DLD1 (cell line): Measurements from ENCODE around the gene COX5A.
"Not testable (repeated sequence)": the region's sequence is repeated elsewhere in the genome, so short reads cannot be mapped to it uniquely, and the experiment has no call there.

Experiments
- in situ Hi-C: cut with HindIII; loops from 2 replicates; pipeline ENCODE4 v1.10.0; 2017; ENCODE audit warnings: low sequenced_read_pairs

Gene COX5A

GRCh38 chr15:74902295-74903075 lies 35.4 kb downstream of the COX5A start:
- in situ Hi-C loops: loop anchor here (10.0 kb wide), 1 partner anchor 88 kb away; the partner anchor contains the start of gene LMAN1L

DNA sequence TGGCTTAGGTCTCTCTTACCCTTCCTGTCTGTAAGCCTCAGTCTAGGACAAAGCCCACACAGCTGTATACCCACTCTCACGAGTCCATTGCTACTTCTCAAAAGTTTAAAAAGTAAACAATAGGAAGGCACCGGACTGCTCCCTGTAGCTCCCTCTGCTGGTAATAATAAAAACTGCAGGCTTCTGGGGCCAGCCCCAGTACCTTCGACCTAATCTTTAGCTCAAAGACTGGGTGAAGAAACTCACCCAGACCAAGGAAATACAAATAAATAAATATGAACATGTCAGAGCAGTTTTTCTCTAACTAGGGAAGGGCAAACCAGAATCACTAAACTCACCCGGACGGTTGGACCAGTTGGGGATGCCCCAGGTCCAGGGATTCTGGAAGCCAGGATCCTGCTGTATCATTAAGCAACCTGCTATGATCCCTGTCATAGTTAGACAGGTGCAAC lies 36.2 kb downstream of the COX5A start:
- in situ Hi-C loops: loop anchor here (10.0 kb wide), 1 partner anchor 87 kb away; the partner anchor contains the start of gene LMAN1L

DNA sequence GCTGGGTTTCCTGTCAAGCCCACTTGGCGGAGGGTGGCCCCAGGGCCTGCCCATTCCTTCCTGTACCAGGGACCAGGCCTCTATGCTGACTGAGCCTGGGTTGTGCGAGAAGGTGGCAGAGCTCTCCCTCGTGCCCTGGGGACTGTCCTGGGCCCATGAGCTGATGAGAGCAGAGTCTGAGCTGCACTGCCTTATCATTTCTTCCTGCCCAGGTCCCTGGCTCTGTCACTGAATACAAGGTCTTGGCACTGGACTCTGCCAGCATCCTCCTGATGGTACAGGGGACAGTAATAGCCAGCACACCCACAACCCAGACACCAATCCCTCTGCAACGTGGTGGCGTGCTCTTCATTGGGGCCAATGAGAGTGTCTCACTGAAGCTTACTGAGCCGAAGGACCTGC lies 40.6 kb downstream of the COX5A start:
- in situ Hi-C loops: no loop called here

- in situ Hi-C loops: no loop called here
These were observed 41.6 kb downstream of the COX5A start for GRCh38 chr15:74896316-74896715.

- in situ Hi-C loops: no loop called here
These were observed 42.0 kb downstream of the COX5A start for GRCh38 chr15:74895830-74896229.

GRCh38 chr15:74894383-74894782 lies 43.5 kb downstream of the COX5A start:
- in situ Hi-C loops: not testable (repeated sequence)

DNA sequence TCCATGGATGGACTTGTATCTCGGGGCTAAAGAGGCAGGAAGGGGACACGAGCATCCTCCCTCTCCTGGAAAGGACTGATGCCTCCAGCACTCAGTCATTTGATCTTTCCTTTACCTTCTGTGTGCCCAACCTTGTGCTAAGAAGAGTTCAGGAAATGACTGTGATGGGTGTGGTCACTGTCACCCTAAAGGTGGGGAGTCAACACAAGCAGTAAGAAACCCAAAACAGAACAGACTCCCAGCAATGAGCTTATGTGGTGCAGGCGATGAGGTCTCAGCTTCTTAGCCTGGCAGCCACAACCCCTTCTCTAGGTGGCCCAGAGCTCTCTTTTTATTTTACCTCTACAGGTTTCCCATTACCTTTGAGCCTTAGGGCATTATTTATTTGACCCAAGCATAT lies 44.2 kb downstream of the COX5A start:
- in situ Hi-C loops: no loop called here

DNA sequence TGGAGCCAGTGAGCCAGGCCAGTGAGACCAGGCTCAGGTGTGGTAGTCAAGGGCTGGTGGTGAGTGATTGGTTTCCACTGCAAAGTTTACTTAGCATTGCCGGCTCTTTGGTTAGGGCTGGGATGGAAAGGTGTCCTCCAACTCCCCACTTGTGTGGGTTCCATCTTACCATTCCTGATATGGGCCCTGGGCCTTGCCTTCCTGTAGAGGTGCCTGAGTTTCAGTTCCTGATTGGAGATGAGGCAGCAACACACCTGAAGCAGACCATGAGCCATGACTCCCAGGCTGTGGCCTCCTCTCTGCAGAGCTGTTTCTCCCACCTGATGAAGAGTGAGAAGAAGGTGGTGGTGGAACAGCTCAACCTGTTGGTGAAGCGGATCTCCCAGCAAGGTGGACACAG lies 44.9 kb downstream of the COX5A start:
- in situ Hi-C loops: no loop called here

GRCh38 chr15:74892313-74892712 lies 45.6 kb downstream of the COX5A start:
- in situ Hi-C loops: no loop called here

DNA sequence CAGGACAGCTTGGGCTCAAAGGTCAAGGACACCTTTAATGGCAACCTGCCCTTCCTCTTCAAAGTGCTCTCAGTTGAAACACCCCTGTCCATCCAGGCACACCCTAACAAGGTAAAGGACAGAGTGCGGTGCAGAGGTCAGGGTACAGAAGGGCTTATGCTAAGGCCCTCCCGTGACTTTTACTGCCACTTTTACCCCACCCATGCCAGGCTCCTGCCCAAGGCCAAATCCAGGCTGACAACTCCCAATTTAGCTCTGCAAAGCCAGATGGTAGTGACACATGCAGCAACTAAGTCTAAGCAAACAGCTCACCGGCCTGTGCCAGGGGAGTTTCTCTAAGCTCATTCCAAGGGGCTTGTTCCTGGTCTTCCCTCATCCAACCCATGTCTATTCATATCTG lies 46.4 kb downstream of the COX5A start:
- in situ Hi-C loops: no loop called here

DNA sequence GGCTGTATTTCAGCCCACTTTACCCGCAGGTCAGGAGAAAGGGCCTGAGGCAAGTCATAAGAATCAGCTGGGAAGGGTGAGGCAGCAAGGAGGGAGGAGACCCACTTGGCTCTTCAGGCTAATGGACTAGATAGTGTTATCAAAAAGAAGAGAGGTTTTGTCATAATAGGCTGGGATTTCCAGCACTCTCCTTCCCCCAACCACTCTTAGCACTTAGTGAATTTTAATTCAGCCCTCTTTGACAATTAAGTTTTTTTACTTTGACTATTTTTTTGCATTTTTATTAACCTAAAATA lies 47.3 kb downstream of the COX5A start:
- in situ Hi-C loops: no loop called here

DNA sequence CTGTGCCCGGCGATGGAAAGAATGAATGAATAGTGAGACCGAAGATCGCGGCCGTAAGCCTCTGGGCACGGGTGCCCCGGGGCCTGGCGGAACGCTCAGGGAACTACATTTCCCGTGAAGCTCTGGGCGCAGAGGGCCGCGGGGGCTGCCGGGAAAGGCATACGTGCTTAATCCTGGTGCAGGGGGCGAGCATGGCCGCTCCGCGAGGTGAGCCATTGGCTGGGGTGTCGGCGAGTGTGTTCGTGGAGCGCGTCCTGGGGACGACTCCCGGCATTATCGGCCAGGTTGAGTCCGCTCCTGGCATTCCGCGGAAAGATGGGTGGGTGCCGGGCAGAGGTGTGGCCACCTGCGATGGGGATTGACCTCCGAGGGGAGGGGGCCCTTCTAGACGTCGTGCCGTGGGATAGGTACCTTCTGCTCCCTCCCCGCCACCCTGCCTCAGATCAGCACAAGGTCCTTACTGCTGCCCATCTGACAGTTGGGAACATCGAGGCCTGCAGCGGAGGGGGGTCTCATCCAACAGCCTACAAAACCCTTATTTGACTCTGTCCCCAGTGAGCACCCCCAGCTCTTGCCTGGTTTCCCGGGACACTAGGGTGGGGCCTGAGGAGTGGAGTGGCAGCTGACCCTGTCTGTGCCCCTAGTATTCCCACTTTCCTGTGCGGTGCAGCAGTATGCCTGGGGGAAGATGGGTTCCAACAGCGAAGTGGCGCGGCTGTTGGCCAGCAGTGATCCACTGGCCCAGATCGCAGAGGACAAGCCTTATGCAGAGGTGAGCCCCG lies 47.8 kb downstream of the COX5A start, which contains the start of gene MPI:
Gene MPI (plus strand): TSS at position 160 of the 782 bp plus-strand sequence. CDS start 32 bp downstream, at position 192.
- in situ Hi-C loops: no loop called here

DNA sequence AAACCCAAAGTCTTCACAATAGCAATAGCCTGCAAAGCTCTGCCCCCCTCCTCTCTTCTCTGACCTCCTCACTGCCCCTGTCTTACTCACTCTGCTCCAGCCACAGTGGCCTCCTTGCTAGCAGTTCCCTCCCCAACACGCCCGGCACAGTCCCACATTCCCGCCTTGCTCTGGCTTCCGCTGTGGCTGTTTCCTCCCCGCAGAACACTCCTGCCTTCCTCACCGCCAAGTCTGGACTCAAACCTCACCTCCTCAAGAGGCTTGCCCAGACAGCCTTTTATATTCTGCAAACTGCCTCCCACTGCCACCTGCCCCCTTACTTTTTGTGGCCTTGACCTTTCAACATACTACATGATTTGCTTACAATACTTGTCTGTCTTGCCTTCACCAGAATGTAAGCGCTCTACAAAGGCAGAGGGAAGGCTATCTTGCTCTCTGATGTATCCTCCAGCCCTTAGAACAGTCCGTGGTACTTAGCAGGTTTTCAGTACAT lies 48.4 kb downstream of the COX5A start:
- in situ Hi-C loops: no loop called here

- in situ Hi-C loops: no loop called here
These were observed 49.2 kb downstream of the COX5A start for GRCh38 chr15:74888716-74889115.

DNA sequence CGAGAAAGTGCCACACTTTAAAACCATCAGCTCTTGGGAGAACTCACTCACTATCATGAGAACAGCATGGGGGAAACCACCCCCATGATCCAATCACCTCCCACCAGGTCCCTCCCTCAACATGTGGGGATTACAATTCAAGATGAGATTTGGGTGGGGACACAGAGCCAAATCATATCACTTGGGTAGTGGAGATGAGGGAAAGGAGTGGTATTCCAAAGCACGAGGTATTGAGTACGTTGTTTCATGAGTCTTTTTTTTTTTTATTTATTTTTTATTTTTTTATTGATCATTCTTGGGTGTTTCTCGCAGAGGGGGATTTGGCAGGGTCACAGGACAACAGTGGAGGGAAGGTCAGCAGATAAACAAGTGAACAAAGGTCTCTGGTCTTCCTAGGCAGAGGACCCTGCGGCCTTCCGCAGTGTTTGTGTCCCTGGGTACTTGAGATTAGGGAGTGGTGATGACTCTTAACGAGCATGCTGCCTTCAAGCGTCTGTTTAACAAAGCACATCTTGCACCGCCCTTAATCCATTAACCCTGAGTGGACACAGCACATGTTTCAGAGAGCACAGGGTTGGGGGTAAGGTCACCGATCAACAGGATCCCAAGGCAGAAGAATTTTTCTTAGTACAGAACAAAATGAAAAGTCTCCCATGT lies 50.2 kb downstream of the COX5A start:
- in situ Hi-C loops: not testable (repeated sequence)

DNA sequence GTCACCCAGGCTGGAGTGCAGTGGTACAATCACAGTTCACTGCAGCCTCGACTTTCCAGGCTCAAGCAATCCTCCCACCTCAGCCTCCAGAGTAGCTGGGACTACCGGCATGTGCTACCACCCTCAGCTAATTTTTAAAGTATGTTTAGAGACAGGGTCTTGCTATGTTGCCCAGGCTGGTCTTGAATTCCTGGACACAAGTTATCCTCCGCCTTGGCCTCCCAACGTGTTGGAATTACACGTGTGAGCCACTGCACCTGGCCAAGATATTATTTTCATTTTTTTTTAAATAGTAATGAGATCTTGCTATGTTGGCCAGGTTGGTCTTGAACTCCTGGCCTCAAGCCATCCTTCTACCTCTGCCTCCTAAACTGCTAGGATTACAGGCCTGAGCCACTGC lies 52.4 kb downstream of the COX5A start:
- in situ Hi-C loops: no loop called here

- in situ Hi-C loops: no loop called here
These were observed 53.2 kb downstream of the COX5A start for GRCh38 chr15:74884428-74885223.

GRCh38 chr15:74882528-74882927 lies 55.3 kb downstream of the COX5A start:
- in situ Hi-C loops: no loop called here

GRCh38 chr15:74878273-74878672 lies 59.6 kb downstream of the COX5A start:
- in situ Hi-C loops: no loop called here

GRCh38 chr15:74873756-74874424 lies 64.0 kb downstream of the COX5A start:
- in situ Hi-C loops: no loop called here
